ENCODE results near the gene OSBPL10.

Gene OSBPL10

DNA sequence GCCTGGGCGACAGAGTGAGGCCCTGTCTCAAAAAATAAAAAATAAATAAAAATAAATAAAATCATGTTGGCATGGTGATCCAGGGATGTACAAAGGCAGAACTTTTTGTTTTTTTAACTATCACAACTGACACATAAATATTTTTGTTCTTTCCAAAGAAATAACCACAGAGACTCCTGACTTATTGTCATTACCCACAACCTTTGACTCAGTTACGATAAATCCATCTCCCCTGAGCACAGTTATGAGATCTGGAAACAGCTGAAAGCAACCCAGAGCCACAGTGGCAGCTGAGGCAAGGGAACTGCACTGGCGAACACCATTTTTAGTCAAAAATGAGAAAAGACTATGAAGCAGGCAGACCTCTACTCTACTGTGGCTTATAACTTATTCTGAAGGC lies 24.0 kb downstream of the OSBPL10 start:
- DNase-seq: no peak

- no peak for DNase-seq
Measured at GRCh38 chr3:31955581-31955980, 25.5 kb downstream of the OSBPL10 start.

- no peak for DNase-seq
Measured at GRCh38 chr3:31953636-31954035, 27.4 kb downstream of the OSBPL10 start.

GRCh38 chr3:31953091-31953490 lies 28.0 kb downstream of the OSBPL10 start:
- no peak for DNase-seq

GRCh38 chr3:31952205-31952604 lies 28.9 kb downstream of the OSBPL10 start:
- no peak for DNase-seq

DNA sequence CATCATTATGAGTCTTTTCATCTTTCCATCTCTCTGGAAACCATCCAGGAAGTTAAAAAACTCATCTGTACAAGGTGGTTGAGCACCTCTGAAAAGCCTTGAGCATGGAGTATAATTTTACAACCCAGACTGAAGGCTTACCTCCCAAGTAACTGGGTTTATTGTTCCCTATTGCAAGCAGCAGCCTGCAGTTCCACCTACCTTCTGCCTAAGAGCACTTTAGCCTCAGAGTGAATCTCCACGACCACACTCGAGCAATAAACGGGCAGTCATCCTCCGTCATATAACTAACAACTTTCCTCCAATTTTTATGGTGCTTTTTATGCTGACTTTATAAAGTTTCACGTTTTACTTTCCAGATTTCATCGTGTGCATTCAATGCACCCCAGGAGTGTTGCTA lies 32.8 kb downstream of the OSBPL10 start:
- DNase-seq: no peak

- no peak for DNase-seq
Measured at GRCh38 chr3:31947671-31948091, 33.4 kb downstream of the OSBPL10 start.

DNA sequence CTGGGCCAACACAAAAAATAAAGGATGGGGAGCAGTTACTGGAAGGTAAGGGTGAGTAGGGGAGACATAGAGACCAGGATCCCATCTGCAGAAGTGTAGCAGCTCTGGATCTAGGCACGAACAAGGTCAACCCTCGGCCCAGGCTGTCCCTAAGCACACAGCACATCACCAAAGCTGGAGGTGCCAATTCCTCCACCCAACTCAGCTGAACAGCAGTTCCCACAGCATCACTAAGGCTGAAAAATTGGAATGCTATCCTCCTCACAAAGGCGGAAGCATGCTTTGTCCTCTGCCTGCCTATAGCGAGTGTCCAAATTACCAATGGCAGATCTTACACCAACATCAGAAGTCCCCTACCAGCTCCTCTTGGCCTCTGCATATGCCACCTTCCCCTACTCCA lies 33.9 kb downstream of the OSBPL10 start:
- DNase-seq: no peak

DNA sequence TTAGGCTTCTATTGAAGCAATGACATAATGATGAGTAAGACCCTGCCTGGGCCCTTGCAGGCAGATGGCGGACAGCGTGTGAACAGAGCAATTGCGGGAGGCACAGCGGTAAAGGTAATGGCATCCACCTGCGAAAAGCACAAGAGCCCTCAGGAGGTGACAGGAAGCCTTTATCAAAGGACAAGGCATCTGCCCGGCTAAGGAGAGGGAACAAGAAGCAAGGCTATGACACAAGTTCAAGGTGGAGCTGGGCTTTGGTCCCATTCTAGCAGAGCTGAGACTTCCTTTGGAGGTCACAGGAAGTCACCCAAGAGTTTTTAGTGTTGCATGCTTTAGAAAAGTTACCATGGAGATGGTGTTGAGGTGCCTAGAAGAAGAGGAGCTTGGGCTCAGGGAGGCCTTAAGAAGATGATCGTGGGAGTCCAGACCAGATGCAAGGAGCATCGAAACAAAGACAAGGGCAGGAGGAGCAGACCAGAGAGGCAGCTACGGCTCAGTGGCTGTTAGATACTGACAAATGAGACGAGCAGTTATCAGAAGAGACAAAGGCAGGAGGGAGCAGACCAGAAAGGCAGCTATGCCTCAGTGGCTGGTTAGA lies 34.5 kb downstream of the OSBPL10 start:
- no peak for DNase-seq

GRCh38 chr3:31945738-31946052 lies 35.4 kb downstream of the OSBPL10 start:
- no peak for DNase-seq

GRCh38 chr3:31943041-31943440 lies 38.0 kb downstream of the OSBPL10 start:
- DNase-seq: no peak

DNA sequence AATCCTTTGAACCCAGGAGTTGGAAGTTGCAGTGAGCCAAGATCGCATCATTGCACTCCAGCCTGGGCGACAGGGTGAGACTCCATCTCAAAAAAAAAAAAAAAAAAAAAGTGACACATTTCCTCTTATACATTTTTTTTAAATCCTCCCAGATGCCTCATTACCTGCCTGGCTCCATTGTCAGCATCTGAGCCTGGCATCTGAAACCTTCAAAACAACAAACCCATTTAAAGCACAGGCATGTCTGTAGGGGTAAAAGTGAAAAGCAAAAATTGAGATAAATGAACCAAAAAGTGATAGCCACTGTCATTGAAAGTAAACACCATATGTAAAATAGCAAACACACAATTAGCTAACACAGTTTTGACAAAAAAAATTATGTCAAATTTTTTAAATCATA lies 38.6 kb downstream of the OSBPL10 start:
- DNase-seq: no peak

- no peak for DNase-seq
Measured at GRCh38 chr3:31937225-31937624, 43.8 kb downstream of the OSBPL10 start.

- DNase-seq: no peak
Measured at GRCh38 chr3:31936420-31937060, 44.5 kb downstream of the OSBPL10 start.

- no peak for DNase-seq
Measured at GRCh38 chr3:31934866-31935265, 46.2 kb downstream of the OSBPL10 start.

DNA sequence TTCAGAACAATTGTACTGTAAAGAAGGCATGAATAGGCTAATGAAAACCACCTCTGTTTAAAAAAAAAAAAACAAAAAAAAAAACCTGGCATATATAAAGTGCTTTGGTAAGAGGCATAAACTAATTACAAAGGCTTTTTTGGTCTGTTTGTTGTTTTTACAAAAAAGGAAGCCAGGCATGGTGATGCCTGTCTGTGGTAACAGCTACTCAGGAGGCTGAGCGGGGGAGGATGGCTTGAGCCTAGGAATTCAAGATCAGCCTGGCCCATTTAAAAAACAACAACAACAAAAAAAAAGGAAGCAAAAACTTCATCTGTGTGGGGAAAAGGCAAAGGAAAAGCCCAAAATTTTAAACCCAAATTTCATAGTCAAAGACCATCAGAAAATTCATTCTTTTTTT lies 47.0 kb downstream of the OSBPL10 start:
- DNase-seq: no peak

GRCh38 chr3:31932990-31933389 lies 48.1 kb downstream of the OSBPL10 start:
- DNase-seq: no peak

DNA sequence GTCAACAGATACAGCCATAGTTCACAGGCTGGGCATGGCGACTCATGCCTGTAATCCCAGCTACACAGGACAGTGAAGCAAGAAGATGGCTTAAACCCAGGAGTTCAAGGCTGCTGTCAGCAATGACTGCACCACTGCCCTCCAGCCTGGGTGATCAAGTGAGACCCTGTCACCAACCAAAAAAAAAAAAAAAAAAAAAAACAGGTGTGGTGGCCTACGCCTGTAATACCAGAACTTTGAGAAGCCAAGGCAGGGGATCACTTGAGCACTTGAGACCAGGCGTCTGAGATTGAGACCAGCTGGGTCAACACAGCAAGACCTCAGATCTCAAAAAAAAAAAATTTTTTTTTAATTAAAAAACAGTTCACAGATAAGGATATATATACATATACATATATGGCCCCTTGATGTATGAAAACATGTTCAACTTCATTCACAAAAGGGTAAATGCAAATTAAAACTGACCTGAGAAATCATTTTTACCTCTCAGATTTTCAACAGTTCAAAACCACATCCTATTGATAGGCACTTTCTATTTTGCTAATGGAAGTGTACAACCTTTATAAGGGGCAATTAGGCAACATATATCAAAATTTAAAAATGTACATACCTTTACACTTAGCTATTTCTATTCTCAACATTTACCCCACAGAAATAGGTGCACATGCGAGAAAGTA lies 51.1 kb downstream of the OSBPL10 start:
- no peak for DNase-seq

- DNase-seq: no peak
Measured at GRCh38 chr3:31927811-31928210, 53.3 kb downstream of the OSBPL10 start.

- no peak for DNase-seq
Measured at GRCh38 chr3:31926543-31926942, 54.5 kb downstream of the OSBPL10 start.

DNA sequence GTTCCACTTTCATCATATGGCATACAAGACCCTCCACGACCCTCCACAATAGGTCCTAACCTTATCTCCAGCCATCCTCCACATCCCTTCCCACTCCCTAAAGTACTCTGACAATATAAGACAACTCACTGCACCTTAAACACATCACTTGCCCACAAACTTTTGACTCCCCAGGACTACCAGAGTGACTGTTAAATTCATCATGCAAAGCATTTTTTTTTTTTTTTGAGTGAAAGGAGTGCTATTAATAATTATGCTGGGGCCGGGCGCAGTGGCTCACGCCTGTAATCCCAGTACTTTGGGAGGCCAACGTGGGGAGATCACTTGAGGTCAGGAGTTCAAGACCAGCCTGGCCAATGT lies 55.8 kb downstream of the OSBPL10 start:
- no peak for DNase-seq

GRCh38 chr3:31924610-31925270 lies 56.3 kb downstream of the OSBPL10 start:
- DNase-seq: no peak

DNA sequence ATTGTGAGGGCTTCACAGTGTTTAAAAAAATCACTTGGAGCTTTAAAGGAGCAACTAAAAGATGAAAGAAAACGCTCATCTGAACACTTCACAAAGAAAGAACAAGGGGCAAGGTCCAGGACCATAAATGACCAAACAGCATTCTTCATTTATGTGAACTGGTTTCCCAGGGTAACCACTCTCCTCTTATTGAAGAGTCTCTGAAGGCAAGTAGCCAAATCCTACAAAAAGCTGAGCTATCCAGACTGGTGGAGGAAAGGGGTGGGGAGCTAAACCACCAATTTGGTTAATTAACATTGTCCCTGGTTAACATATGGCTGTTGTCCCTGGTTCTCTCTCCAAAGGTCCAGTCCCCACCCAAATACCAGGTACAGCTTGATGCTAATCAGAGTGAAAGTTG lies 58.1 kb downstream of the OSBPL10 start:
- DNase-seq: no peak

GRCh38 chr3:31921837-31922236 lies 59.2 kb downstream of the OSBPL10 start:
- DNase-seq: no peak
